Neural crest cell (in vitro differentiated cells): ENCODE measurements around the gene PAX7. TPM values are rescaled to one million over a fixed set of nuclear protein-coding genes. Genes with fewer than 3 reads are reported as not detected.

Source experiments
- DNase-seq: peaks from one replicate; pipeline ENCODE4 v3.0.0; 2021; ENCODE audit warnings: low read depth, mixed read lengths, low spot score
- H3K27ac Mint-ChIP-seq: one replicate; pipeline ENCODE4 v1.8.0; 2021; ENCODE audit warnings: mild to moderate bottlenecking, mixed read lengths; ENCODE audit not compliant: unreplicated experiment
- H3K27me3 Mint-ChIP-seq: 2 replicates; pipeline ENCODE4 v1.8.0; 2021; ENCODE audit warnings: low read depth, mild to moderate bottlenecking, mixed read lengths
- H3K36me3 Mint-ChIP-seq: 2 replicates; pipeline ENCODE4 v1.8.0; 2021; ENCODE audit warnings: low read depth, mild to moderate bottlenecking, mixed read lengths
- H3K4me1 Mint-ChIP-seq: 2 replicates; pipeline ENCODE4 v1.8.0; 2021; ENCODE audit warnings: mixed read lengths
- H3K4me3 Mint-ChIP-seq: one replicate; pipeline ENCODE4 v1.8.0; 2021; ENCODE audit warnings: mild to moderate bottlenecking, mixed read lengths
- H3K9me3 Mint-ChIP-seq: 2 replicates; pipeline ENCODE4 v1.8.0; 2021; ENCODE audit warnings: mixed read lengths
- total RNA-seq: library from RNA; stranded (reverse); gene quantifications from 2 replicates; pipeline ENCODE4 v1.2.1, GENCODE V29; 2021
- TF ChIP-seq, protein P1 (sequence below): fragments of 200-600 bp; sonication (generic); conservative IDR thresholded peaks from 2 replicates; pipeline ENCODE4 v1.5.0; 2021; ENCODE audit warnings: antibody characterized with exemption, mild to moderate bottlenecking

Gene PAX7
- total RNA-seq, 1 donor from 2014 or later = 10.9 TPM

DNA sequence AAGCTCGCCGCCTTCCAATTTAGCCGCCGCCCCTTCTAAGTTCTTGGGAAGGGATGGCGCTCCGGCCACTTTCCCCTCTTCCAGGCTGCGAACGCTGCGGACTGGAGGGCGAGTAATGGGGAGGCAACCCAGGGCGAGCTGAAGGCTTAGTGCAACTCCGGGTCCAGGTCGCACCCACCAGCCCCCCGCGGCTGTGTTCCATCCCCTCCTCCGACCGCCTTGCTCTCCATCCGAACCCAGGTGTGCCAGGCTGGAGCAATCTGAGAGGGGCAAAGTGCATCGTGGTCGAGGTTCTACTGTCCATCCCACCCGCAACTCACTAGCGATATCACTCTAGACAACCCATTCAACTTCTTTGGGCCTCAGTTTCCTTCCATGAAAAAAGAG, 13.4 kb downstream of the PAX7 start:
- TF ChIP-seq, protein P1, sequence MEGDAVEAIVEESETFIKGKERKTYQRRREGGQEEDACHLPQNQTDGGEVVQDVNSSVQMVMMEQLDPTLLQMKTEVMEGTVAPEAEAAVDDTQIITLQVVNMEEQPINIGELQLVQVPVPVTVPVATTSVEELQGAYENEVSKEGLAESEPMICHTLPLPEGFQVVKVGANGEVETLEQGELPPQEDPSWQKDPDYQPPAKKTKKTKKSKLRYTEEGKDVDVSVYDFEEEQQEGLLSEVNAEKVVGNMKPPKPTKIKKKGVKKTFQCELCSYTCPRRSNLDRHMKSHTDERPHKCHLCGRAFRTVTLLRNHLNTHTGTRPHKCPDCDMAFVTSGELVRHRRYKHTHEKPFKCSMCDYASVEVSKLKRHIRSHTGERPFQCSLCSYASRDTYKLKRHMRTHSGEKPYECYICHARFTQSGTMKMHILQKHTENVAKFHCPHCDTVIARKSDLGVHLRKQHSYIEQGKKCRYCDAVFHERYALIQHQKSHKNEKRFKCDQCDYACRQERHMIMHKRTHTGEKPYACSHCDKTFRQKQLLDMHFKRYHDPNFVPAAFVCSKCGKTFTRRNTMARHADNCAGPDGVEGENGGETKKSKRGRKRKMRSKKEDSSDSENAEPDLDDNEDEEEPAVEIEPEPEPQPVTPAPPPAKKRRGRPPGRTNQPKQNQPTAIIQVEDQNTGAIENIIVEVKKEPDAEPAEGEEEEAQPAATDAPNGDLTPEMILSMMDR = no peak
- H3K4me3 Mint-ChIP-seq = peak overlapping the region; percentile 70
- no peaks in the 10 kb centered on the region for H3K36me3 Mint-ChIP-seq
- H3K4me1 Mint-ChIP-seq = peaks cover 72% of the 10 kb centered on the region
- DNase-seq = no peak
- H3K9me3 Mint-ChIP-seq = no peaks in the 10 kb centered on the region
- peaks cover 98% of the 10 kb centered on the region for H3K27me3 Mint-ChIP-seq
- H3K27ac Mint-ChIP-seq = no peak overlapping the region

DNA sequence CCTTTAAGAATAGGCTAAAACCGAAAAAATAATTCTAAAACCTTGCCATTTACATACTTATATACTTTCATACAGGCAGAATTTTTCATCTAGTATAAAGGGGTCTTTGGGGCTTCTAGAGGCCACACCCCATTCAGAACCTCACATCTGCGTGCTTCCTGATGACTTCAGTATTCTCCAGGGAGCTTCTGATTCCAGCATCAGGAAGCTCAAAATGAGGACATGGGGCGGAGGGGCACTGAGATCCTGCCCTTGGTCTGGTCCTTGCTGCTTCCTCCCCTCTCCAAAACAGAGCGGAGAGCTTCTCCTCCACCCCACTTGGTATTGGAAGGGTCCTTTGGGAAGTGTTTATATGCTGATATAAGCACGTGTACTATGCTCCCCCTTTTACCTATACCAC, 13.8 kb downstream of the PAX7 start:
- Mint-ChIP-seq H3K9me3 (no peaks in the 10 kb centered on the region), H3K27ac (no peak overlapping the region), H3K4me3 (peak overlapping the region; percentile 70), H3K36me3 (no peaks in the 10 kb centered on the region), H3K4me1 (peaks cover 72% of the 10 kb centered on the region), H3K27me3 (peaks cover 98% of the 10 kb centered on the region)
- TF ChIP-seq, protein P1 = no peak
- DNase-seq = no peak

DNA sequence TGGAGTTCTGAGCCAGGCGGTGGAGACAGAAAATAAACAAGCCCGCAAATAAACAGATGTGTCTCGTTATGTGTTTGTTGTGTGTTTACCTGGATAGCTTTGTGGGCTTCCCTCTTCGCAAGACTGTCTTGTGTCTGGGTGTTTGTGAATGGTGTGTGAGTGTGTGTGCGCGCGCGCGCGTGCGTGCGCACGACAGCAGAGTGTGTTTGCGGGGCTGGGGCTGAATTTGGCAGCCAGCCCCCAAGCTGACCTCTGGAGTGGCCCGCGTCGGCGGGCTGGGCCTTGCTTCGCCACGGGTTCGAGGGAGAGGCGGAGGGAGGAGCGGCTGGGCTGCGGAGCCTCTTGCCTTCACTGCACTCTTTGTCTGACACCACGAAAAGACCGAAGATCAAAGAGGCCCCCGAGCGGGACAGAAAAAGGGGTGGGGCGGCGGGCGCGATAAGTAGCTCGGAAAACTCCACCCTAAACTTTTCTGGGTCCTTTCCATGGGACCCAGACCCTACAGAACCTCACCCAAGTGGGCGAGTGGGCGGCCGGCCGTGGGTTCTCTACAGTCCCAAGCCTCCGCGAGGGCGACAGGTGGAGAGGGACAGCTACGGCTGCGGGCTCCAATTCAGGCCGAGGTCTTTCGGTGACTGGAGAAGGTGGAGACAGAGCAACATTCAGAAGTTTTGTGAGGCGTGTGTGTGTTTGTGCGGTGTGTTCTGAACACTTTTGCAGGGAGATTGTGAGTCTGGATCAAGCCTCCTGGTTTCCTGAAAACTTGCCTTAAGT, 14.5 kb downstream of the PAX7 start:
- Mint-ChIP-seq H3K27ac (no peak overlapping the region), H3K4me1 (peaks cover 70% of the 10 kb centered on the region), H3K4me3 (peak overlapping the region; percentile 70), H3K9me3 (no peaks in the 10 kb centered on the region), H3K27me3 (peaks cover 98% of the 10 kb centered on the region), H3K36me3 (no peaks in the 10 kb centered on the region)
- TF ChIP-seq, protein P1 = no peak
- no peak for DNase-seq

DNA sequence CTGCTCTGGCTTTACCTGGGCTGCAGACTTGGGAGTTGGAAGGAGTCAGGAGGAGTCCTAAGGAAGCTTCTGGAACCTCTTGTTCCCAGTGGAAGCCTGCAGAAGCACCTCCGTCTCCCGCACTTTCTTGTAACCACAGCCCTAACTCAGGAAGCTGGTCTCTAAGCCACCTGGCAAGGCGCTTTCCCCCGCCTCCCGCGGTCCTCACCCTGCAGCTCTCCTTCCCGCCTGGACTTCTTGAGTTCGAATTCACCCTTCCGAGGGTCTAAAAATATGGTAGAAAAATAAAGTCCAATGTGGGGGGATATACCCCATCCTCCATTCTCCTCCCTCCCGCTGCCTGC, 15.1 kb downstream of the PAX7 start:
- Mint-ChIP-seq H3K4me1 (peaks cover 65% of the 10 kb centered on the region), H3K27ac (no peak overlapping the region), H3K4me3 (peak overlapping the region; percentile 63), H3K27me3 (peaks cover 98% of the 10 kb centered on the region), H3K36me3 (no peaks in the 10 kb centered on the region), H3K9me3 (no peaks in the 10 kb centered on the region)
- TF ChIP-seq, protein P1 = no peak
- no peak for DNase-seq

DNA sequence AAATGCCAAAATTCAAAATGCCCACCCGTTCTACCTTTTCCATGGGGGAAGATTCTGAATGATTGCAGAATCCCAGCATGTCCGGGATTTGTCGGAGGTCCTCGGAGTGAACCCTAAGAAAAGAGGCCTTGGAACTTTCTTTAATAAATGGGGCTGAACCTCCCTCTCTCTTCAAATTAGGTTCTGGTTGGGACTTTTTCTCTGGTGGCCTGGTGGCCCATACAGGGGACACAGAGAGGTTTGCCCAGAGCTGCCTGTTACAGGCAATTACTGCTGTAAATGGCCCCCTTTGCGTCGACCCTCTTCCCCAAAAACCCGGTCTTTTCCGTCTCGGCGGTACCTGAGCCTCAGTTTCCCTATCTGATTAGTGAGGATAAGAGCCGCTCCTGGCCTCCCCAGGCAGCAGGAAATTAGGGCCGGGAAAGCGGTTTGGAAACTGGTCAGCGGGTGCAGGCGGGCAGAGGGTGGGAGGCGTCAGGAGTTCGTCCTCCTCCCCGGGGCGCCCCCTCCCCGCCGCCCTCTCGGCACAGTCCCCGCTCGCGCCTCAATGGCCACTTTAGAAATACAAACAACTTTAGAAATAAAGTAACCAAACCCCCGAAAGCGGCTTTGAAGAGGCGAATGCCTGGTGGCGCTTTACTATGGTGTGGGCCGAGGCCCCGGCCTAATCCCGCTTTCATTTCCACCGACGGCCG, 15.6 kb downstream of the PAX7 start:
- TF ChIP-seq, protein P1 = no peak
- DNase-seq = no peak
- Mint-ChIP-seq H3K4me3 (peak overlapping the region; percentile 63), H3K27me3 (peaks cover 97% of the 10 kb centered on the region), H3K27ac (no peak overlapping the region), H3K9me3 (no peaks in the 10 kb centered on the region), H3K36me3 (no peaks in the 10 kb centered on the region), H3K4me1 (peaks cover 60% of the 10 kb centered on the region)
